GM19328 (cell line): ENCODE measurements around the gene RBM46.
A peak's percentile ranks its signal among the peaks of the same experiment; 100 is the strongest.

Experiments used
- ATAC-seq: cut with Tn5 transposase; IDR thresholded peaks from one replicate; pipeline ENCODE4 v1.9.1; 2021; ENCODE audit warnings: mild to moderate bottlenecking, moderate library complexity; ENCODE audit not compliant: unreplicated experiment

RBM46 gene

GRCh38 chr4:154781126-154781982 is at the start of gene RBM46:
RBM46 (plus strand) TSS chr4:154781272; CDS start chr4:154796753, 15,481 bp downstream.
- ATAC-seq, result no peak

GRCh38 chr4:154731756-154732155 is 49.3 kb upstream of the RBM46 start:
- ATAC-seq, result no peak

GRCh38 chr4:154732669-154733068 is 48.4 kb upstream of the RBM46 start:
- ATAC-seq, result no peak

GRCh38 chr4:154736770-154737169 is 44.3 kb upstream of the RBM46 start:
- ATAC-seq, result no peak

- ATAC-seq, result no peak
These were observed 42.6 kb upstream of the RBM46 start for GRCh38 chr4:154738426-154738825.

- no peak for ATAC-seq
These were observed 42.0 kb upstream of the RBM46 start for GRCh38 chr4:154739111-154739510.

GRCh38 chr4:154740462-154740861 is 40.6 kb upstream of the RBM46 start:
- no peak for ATAC-seq

GRCh38 chr4:154741131-154741665 is 39.9 kb upstream of the RBM46 start:
- no peak for ATAC-seq

- no peak for ATAC-seq
These were observed 38.9 kb upstream of the RBM46 start for GRCh38 chr4:154741922-154742850.

- no peak for ATAC-seq
These were observed 37.3 kb upstream of the RBM46 start, which contains the start of gene LRAT for GRCh38 chr4:154743683-154744340. LRAT (plus strand) TSS chr4:154744000; CDS start chr4:154744327, 327 bp downstream.

GRCh38 chr4:154744341-154744926 is 36.6 kb upstream of the RBM46 start:
- no peak for ATAC-seq

GRCh38 chr4:154757713-154758112 is 23.4 kb upstream of the RBM46 start:
- no peak for ATAC-seq

- no peak for ATAC-seq
These were observed 20.2 kb upstream of the RBM46 start for GRCh38 chr4:154760895-154761294.

- no peak for ATAC-seq
These were observed 2.8 kb upstream of the RBM46 start for GRCh38 chr4:154778264-154778663.

- no peak for ATAC-seq
These were observed 1.6 kb upstream of the RBM46 start for GRCh38 chr4:154779362-154779947.

GRCh38 chr4:154781983-154782293 is 866 bp downstream of the RBM46 start:
- ATAC-seq, result no peak

GRCh38 chr4:154807042-154807630 is 26.1 kb downstream of the RBM46 start:
- ATAC-seq, result peak; percentile 78

GRCh38 chr4:154818230-154818629 is 37.2 kb downstream of the RBM46 start:
- no peak for ATAC-seq

GRCh38 chr4:154822775-154823174 is 41.7 kb downstream of the RBM46 start:
- no peak for ATAC-seq

GRCh38 chr4:154836030-154836429 is 55.0 kb downstream of the RBM46 start:
- no peak for ATAC-seq
